Ishikawa (cell line): ENCODE measurements around the gene INHBB.

ENCODE experiments used
- CREB1 ChIP-seq: IDR thresholded peaks from 2 replicates; pipeline ENCODE4 v1.6.1; 2012; ENCODE audit warnings: low read depth
- EGR1 ChIP-seq: IDR thresholded peaks from 2 replicates; pipeline ENCODE4 v1.6.1; 2012
- EP300 ChIP-seq: IDR thresholded peaks from 2 replicates; pipeline ENCODE4 v1.6.1; 2012; ENCODE audit warnings: borderline replicate concordance
- RAD21 ChIP-seq: IDR thresholded peaks from 2 replicates; pipeline ENCODE4 v1.6.1; 2012; ENCODE audit warnings: low read depth
- TAF1 ChIP-seq: IDR thresholded peaks from 2 replicates; pipeline ENCODE4 v1.6.1; 2012; ENCODE audit warnings: low read depth, mild to moderate bottlenecking
- YY1 ChIP-seq: IDR thresholded peaks from 2 replicates; pipeline ENCODE4 v1.6.1; 2012; ENCODE audit warnings: low read depth
- ZBTB7A ChIP-seq: IDR thresholded peaks from 2 replicates; pipeline ENCODE4 v1.6.1; 2012; ENCODE audit warnings: low read depth
- TF ChIP-seq, protein P1 (sequence below): IDR thresholded peaks from 2 replicates; pipeline ENCODE4 v1.6.1; 2012
- TF ChIP-seq, protein P2 (sequence below): IDR thresholded peaks from 2 replicates; pipeline ENCODE4 v1.6.1; 2012; ENCODE audit warnings: low read depth, mild to moderate bottlenecking

DNA sequence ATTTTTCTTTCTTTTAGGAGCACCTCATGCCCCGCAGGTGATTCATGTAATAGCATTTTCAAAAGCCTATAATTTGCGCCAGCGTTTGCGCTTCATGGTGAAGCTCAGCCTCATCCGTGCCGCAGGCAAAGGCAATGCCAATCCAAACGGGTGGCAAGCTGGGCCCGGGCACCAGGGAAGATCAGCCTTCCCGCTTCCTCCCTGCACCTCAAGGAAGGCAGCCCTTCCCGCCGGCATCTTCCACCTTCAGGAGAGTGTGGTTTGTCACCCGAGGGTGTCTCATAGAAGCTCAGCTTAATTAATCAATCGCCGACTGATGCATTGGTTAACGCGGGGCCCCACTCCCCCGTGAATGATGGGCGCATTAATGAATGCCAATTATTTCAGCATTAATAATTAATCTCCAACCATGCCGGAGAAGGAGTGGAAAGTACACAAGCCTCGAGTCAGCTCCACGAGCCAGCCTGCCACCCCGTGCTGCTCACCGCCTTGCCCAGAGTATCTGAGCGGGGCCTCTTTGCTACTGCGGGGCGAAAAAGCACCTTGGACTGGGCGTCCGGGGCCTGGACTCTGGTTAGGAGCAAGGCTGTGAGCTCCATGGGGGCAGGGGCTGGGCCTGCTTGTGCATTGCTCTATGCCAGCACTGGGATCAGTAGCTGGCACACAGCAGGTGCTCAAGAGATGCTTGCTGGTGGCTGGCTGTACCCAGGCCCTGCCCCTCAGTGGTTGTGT, 13.0 kb downstream of the INHBB start:
- TF ChIP-seq EP300 (no peak), RAD21 (no peak), YY1 (no peak), EGR1 (no peak), CREB1 (no peak), TAF1 (no peak), ZBTB7A (no peak)
- TF ChIP-seq, protein P1, sequence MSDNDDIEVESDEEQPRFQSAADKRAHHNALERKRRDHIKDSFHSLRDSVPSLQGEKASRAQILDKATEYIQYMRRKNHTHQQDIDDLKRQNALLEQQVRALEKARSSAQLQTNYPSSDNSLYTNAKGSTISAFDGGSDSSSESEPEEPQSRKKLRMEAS, result no peak
- TF ChIP-seq, protein P2, sequence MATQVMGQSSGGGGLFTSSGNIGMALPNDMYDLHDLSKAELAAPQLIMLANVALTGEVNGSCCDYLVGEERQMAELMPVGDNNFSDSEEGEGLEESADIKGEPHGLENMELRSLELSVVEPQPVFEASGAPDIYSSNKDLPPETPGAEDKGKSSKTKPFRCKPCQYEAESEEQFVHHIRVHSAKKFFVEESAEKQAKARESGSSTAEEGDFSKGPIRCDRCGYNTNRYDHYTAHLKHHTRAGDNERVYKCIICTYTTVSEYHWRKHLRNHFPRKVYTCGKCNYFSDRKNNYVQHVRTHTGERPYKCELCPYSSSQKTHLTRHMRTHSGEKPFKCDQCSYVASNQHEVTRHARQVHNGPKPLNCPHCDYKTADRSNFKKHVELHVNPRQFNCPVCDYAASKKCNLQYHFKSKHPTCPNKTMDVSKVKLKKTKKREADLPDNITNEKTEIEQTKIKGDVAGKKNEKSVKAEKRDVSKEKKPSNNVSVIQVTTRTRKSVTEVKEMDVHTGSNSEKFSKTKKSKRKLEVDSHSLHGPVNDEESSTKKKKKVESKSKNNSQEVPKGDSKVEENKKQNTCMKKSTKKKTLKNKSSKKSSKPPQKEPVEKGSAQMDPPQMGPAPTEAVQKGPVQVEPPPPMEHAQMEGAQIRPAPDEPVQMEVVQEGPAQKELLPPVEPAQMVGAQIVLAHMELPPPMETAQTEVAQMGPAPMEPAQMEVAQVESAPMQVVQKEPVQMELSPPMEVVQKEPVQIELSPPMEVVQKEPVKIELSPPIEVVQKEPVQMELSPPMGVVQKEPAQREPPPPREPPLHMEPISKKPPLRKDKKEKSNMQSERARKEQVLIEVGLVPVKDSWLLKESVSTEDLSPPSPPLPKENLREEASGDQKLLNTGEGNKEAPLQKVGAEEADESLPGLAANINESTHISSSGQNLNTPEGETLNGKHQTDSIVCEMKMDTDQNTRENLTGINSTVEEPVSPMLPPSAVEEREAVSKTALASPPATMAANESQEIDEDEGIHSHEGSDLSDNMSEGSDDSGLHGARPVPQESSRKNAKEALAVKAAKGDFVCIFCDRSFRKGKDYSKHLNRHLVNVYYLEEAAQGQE, result no peak
